ENCODE data around the gene EML5. TPM values are rescaled to one million over a fixed set of nuclear protein-coding genes. Genes with fewer than 3 reads are reported as not detected.

EML5 gene
- total and polyA plus RNA-seq, 2 of the 13 experiments (the other 11 are each of a cell fraction or from before 2014, with no cell fraction given): 0.11 TPM; not detected in 1

DNA sequence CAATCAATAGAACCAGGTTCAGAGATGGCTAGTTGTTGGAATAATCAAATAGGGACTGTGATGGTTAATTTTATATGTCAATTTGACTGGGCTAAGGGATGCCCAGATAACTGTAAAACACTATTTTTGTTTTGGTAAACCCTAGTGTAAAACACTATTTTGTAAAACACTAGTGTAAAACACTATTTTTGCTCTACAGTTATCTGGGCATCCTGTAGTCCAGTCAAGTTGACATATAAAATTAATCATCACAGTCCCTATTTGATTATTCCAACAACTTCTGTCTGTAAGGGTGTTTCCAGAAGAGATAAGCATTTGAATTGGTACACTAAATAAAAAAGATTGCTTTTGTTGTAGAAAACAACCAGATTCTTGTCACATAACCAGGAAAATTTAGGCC, 15.6 kb upstream of the EML5 start (continued):
- TF ChIP-seq, protein P1, sequence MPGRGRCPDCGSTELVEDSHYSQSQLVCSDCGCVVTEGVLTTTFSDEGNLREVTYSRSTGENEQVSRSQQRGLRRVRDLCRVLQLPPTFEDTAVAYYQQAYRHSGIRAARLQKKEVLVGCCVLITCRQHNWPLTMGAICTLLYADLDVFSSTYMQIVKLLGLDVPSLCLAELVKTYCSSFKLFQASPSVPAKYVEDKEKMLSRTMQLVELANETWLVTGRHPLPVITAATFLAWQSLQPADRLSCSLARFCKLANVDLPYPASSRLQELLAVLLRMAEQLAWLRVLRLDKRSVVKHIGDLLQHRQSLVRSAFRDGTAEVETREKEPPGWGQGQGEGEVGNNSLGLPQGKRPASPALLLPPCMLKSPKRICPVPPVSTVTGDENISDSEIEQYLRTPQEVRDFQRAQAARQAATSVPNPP (CRISPR knock-in tag; IDR thresholded peaks at IDR 0.05): no peak
- TF ChIP-seq UBTF (CRISPR knock-in tag; IDR thresholded peaks at IDR 0.05) (no peak), ZNF383 (CRISPR knock-in tag; IDR thresholded peaks at IDR 0.05; ENCODE audit: borderline replicate concordance) (no peak), KDM2A (CRISPR knock-in tag; IDR thresholded peaks at IDR 0.05; ENCODE audit: borderline replicate concordance, low read depth) (no peak), POGZ (CRISPR knock-in tag; IDR thresholded peaks at IDR 0.05) (no peak), SP2 (CRISPR knock-in tag; IDR thresholded peaks at IDR 0.05) (no peak)
- TF ChIP-seq, protein P2, sequence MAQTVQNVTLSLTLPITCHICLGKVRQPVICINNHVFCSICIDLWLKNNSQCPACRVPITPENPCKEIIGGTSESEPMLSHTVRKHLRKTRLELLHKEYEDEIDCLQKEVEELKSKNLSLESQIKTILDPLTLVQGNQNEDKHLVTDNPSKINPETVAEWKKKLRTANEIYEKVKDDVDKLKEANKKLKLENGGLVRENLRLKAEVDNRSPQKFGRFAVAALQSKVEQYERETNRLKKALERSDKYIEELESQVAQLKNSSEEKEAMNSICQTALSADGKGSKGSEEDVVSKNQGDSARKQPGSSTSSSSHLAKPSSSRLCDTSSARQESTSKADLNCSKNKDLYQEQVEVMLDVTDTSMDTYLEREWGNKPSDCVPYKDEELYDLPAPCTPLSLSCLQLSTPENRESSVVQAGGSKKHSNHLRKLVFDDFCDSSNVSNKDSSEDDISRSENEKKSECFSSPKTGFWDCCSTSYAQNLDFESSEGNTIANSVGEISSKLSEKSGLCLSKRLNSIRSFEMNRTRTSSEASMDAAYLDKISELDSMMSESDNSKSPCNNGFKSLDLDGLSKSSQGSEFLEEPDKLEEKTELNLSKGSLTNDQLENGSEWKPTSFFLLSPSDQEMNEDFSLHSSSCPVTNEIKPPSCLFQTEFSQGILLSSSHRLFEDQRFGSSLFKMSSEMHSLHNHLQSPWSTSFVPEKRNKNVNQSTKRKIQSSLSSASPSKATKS (CRISPR knock-in tag; IDR thresholded peaks at IDR 0.05): no peak

DNA sequence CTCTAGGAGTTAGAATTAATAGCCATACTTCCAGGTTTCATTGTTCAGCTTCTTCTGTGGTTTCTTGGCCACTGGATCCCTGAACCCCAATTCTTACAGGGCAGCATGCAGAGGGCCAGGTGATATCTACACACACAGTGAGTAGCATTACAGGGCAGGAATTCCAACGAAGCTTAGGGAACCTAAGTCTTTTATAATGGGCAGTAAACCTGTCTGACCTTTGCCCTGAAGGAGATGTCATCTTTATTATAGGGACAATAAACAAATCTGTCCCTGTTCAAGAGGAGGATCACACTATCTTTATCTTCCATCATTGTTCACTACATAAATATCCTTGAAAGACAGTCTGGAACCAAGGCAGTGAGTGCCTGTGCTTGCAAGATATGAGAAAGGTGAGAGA, 11.7 kb upstream of the EML5 start:
- Histone ChIP-seq H3K27ac (ENCODE audit: extremely low read length, insufficient read depth, low read length) (no peak overlapping the region), H4K20me1 (ENCODE audit: insufficient read depth, low read length) (no peaks in the 10 kb centered on the region), H3K4me3 (replicated peaks in 1 of 3; ENCODE audit: insufficient read depth in 1 of 3, low read depth in 2 of 3, low read length in 3 of 3) (no peak overlapping the region), H3K4me1 (ENCODE audit: insufficient read depth, low read length) (no peaks in the 10 kb centered on the region), H3K9me3 (ENCODE audit: low read length) (no peaks in the 10 kb centered on the region), H3K4me2 (ENCODE audit: low read depth, low read length) (no peak overlapping the region), H2AFZ (ENCODE audit: low read length) (no peak overlapping the region), H3K9ac (ENCODE audit: insufficient read depth, low read depth, low read length) (no peak overlapping the region), H3K27me3 (ENCODE audit: control insufficient read depth in 1 of 2, insufficient read depth in 2 of 2, low read length in 2 of 2) (peaks cover 0 to 3% of the 10 kb centered on the region in 2 experiments; a peak in 1 of 5 replicates), H3K36me3 (replicated peaks in 1 of 2; ENCODE audit: control insufficient read depth in 1 of 2, insufficient read depth in 2 of 2, low read length in 2 of 2) (no peaks in the 10 kb centered on the region), H3K79me2 (ENCODE audit: insufficient read depth, low read length) (no peaks in the 10 kb centered on the region)
- ChIA-PET POLR2A (no interaction called here), CTCF (ENCODE audit: low intra/inter-chr PET ratio, low total read pairs) (no interaction called here)
- no peak for DNase-seq (ENCODE audit: low spot score)
- no peak for FAIRE-seq
- BruUV-seq (replicated peaks): no TSS peak
- no peak for ATAC-seq
- 0% methylated on average over 1 of the region's 1 CpG for WGBS (ENCODE audit: low lambda C conversion rate)
- intact Hi-C loops (cut with micrococcal nuclease; ENCODE audit: unreplicated experiment): no loop called here
- in situ Hi-C loops (cut with HindIII; ENCODE audit: extremely low pct_ligation_motif_present, low pct_unique_long_range_greater_than_20kb): no loop called here
- TF ChIP-seq USF2 (IDR thresholded peaks at IDR 0.05; ENCODE audit: low read depth, low read length) (no peak), USF2 (CRISPR knock-in tag; IDR thresholded peaks at IDR 0.05; ENCODE audit: borderline replicate concordance) (no peak), ZNF337 (CRISPR knock-in tag; IDR thresholded peaks at IDR 0.05; ENCODE audit: borderline replicate concordance, low read depth) (no peak), HNRNPLL (IDR thresholded peaks at IDR 0.05; ENCODE audit: low read depth, low read length, poor library complexity, severe bottlenecking) (no peak), ZNF691 (CRISPR knock-in tag; IDR thresholded peaks at IDR 0.05; ENCODE audit: borderline replicate concordance, low read depth) (no peak), TERF1 (CRISPR knock-in tag; IDR thresholded peaks at IDR 0.05) (no peak)
